Endodermal cell (in vitro differentiated cells): ENCODE measurements around the gene SLC6A11. TPM values are rescaled to one million over a fixed set of nuclear protein-coding genes. Genes with fewer than 3 reads are reported as not detected.

Experiments
- DNase-seq: peaks from one replicate; pipeline ENCODE4 v3.0.0-alpha.2; 2017
- H3K27ac ChIP-seq: 2 replicates; pipeline ENCODE4 v1.5.1; 2013; ENCODE audit warnings: mild to moderate bottlenecking, low read depth, low read length, moderate library complexity
- H3K27me3 ChIP-seq: 2 replicates; pipeline ENCODE4 v1.6.1; 2013; ENCODE audit warnings: mild to moderate bottlenecking, low read length, moderate library complexity; ENCODE audit not compliant: insufficient read depth, control insufficient read depth, poor library complexity, severe bottlenecking
- H3K36me3 ChIP-seq: 2 replicates; pipeline ENCODE4 v1.7.0; 2013; ENCODE audit warnings: mild to moderate bottlenecking, low read length, moderate library complexity; ENCODE audit not compliant: control insufficient read depth, insufficient read depth
- H3K4me1 ChIP-seq: one replicate; pipeline ENCODE4 v1.7.0; 2013; ENCODE audit warnings: low read length; ENCODE audit not compliant: control insufficient read depth, insufficient read depth
- H3K4me3 ChIP-seq: 2 replicates; pipeline ENCODE4 v1.5.1; 2013; ENCODE audit warnings: mild to moderate bottlenecking, low read length, moderate library complexity
- H3K9ac ChIP-seq: 2 replicates; pipeline ENCODE4 v1.6.1; 2013; ENCODE audit warnings: mild to moderate bottlenecking, low read length, moderate library complexity; ENCODE audit not compliant: poor library complexity, severe bottlenecking; ENCODE audit errors: extremely low read depth
- H3K9me3 ChIP-seq: 2 replicates; pipeline ENCODE4 v1.6.1; 2013; ENCODE audit warnings: mild to moderate bottlenecking, low read length, moderate library complexity; ENCODE audit not compliant: control insufficient read depth
- H3K27ac Mint-ChIP-seq: 2 replicates; pipeline ENCODE4 v1.8.0; 2020; ENCODE audit warnings: mixed read lengths
- H3K27me3 Mint-ChIP-seq: 2 replicates; pipeline ENCODE4 v1.8.0; 2021; ENCODE audit warnings: mild to moderate bottlenecking, mixed read lengths; ENCODE audit not compliant: insufficient read depth
- H3K36me3 Mint-ChIP-seq: 2 replicates; pipeline ENCODE4 v1.8.0; 2020; ENCODE audit warnings: low read depth, mixed read lengths
- H3K4me1 Mint-ChIP-seq: 2 replicates; pipeline ENCODE4 v1.8.0; 2020; ENCODE audit warnings: mixed read lengths
- H3K4me3 Mint-ChIP-seq: 2 replicates; pipeline ENCODE4 v1.8.0; 2020; ENCODE audit warnings: mild to moderate bottlenecking, moderate library complexity, mixed read lengths
- H3K9me3 Mint-ChIP-seq: 2 replicates; pipeline ENCODE4 v1.8.0; 2020; ENCODE audit warnings: mild to moderate bottlenecking, mixed read lengths
- WGBS, 2 experiments: methylation state at CpG; one replicate each; pipeline versions ENCODE4 v1.1.5 to v1.1.7; 2013; ENCODE audit warnings: missing lambda C conversion rate in 2 of 2, mixed read lengths in 1 of 2; ENCODE audit not compliant: insufficient coverage in 1 of 2, insufficient read length in 1 of 2; 5-methylcytosine and 5-hydroxymethylcytosine counted together
- total RNA-seq, 2 donors: library from RNA; stranded (reverse); fragmentation: NEBNext Ultra II Directional in 1 of 2; extraction: Animal tissue kit (Norgen Biotek cat#: 25700) in 1 of 2; gene quantifications; 2 replicates in 1 of 2; 3 replicates in 1 of 2; pipeline ENCODE4 v1.2.1, GENCODE V29; 2021
- TF ChIP-seq, protein P1 (sequence below): fragments of 200-600 bp; sonication (generic); conservative IDR thresholded peaks from 2 replicates; pipeline ENCODE4 v1.5.0; 2021; ENCODE audit warnings: antibody characterized with exemption, mild to moderate bottlenecking

The SLC6A11 gene
- total RNA-seq, 2 donors from 2014 or later = 0.27 to 0.73 TPM

DNA sequence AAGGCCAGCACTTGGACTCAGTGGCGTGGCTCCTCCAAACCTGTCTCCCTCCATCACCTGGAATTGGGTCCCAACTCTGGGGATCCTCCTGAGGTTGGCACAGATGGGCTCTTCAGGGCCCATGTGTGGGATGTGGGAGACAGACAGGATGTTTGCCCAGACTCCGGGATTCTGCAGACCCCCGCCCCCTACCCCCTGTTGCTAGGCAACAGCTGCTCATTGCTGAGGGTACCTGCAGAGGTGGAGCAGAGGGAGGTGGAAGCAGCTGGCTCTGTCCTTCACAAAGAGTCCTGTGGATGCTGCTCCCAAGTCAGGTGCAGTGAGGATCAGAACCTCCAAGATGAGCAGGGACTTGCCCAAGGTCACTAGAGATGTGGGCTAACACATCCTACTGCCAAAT lies 136.5 kb downstream of the SLC6A11 start:
- no peak overlapping the region for H3K27ac Mint-ChIP-seq
- no peaks in the 10 kb centered on the region for H3K4me1 ChIP-seq
- TF ChIP-seq, protein P1, sequence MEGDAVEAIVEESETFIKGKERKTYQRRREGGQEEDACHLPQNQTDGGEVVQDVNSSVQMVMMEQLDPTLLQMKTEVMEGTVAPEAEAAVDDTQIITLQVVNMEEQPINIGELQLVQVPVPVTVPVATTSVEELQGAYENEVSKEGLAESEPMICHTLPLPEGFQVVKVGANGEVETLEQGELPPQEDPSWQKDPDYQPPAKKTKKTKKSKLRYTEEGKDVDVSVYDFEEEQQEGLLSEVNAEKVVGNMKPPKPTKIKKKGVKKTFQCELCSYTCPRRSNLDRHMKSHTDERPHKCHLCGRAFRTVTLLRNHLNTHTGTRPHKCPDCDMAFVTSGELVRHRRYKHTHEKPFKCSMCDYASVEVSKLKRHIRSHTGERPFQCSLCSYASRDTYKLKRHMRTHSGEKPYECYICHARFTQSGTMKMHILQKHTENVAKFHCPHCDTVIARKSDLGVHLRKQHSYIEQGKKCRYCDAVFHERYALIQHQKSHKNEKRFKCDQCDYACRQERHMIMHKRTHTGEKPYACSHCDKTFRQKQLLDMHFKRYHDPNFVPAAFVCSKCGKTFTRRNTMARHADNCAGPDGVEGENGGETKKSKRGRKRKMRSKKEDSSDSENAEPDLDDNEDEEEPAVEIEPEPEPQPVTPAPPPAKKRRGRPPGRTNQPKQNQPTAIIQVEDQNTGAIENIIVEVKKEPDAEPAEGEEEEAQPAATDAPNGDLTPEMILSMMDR = no peak
- H3K4me1 Mint-ChIP-seq = no peaks in the 10 kb centered on the region
- 79 to 100% methylated on average over 1 to 3 of the region's 3 CpGs for WGBS, 2 experiments
- no peaks in the 10 kb centered on the region for H3K36me3 Mint-ChIP-seq
- H3K4me3 ChIP-seq = no peak overlapping the region
- H3K27ac ChIP-seq = no peak overlapping the region
- H3K27me3 ChIP-seq = no peaks in the 10 kb centered on the region
- H3K4me3 Mint-ChIP-seq = no peak overlapping the region
- DNase-seq = no peak
- H3K36me3 ChIP-seq = no peaks in the 10 kb centered on the region
- H3K9me3 Mint-ChIP-seq = no peaks in the 10 kb centered on the region
- H3K9ac ChIP-seq = no peak overlapping the region
- no peaks in the 10 kb centered on the region for H3K9me3 ChIP-seq
- peaks cover 5% of the 10 kb centered on the region for H3K27me3 Mint-ChIP-seq

DNA sequence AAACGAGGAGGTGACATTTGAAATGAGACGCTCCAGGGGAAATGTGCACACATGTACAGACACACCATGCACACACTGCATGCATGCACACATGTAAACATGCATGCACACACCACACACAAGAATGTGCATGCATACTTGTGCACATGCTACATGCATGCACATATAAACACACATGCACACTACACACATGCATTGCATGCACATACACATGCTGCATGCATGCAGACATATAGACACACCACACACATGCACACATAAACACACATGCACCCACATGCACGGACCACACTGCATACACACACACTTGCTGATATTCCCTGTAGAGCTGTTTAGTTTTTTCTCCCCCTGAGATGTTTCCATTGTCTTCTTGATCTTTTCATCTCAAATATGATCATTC lies 138.7 kb downstream of the SLC6A11 start:
- 71 to 85% methylated on average over 1 to 3 of the region's 3 CpGs for WGBS, 2 experiments
- no peak overlapping the region for H3K4me3 Mint-ChIP-seq
- no peaks in the 10 kb centered on the region for H3K9me3 Mint-ChIP-seq
- H3K27ac Mint-ChIP-seq = no peak overlapping the region
- no peak overlapping the region for H3K9ac ChIP-seq
- no peaks in the 10 kb centered on the region for H3K36me3 ChIP-seq
- no peaks in the 10 kb centered on the region for H3K4me1 Mint-ChIP-seq
- H3K9me3 ChIP-seq = no peaks in the 10 kb centered on the region
- H3K36me3 Mint-ChIP-seq = no peaks in the 10 kb centered on the region
- DNase-seq = no peak
- H3K4me1 ChIP-seq = no peaks in the 10 kb centered on the region
- H3K27ac ChIP-seq = no peak overlapping the region
- H3K27me3 ChIP-seq = no peaks in the 10 kb centered on the region
- H3K4me3 ChIP-seq = no peak overlapping the region
- TF ChIP-seq, protein P1 = no peak
- peaks cover 5% of the 10 kb centered on the region for H3K27me3 Mint-ChIP-seq

DNA sequence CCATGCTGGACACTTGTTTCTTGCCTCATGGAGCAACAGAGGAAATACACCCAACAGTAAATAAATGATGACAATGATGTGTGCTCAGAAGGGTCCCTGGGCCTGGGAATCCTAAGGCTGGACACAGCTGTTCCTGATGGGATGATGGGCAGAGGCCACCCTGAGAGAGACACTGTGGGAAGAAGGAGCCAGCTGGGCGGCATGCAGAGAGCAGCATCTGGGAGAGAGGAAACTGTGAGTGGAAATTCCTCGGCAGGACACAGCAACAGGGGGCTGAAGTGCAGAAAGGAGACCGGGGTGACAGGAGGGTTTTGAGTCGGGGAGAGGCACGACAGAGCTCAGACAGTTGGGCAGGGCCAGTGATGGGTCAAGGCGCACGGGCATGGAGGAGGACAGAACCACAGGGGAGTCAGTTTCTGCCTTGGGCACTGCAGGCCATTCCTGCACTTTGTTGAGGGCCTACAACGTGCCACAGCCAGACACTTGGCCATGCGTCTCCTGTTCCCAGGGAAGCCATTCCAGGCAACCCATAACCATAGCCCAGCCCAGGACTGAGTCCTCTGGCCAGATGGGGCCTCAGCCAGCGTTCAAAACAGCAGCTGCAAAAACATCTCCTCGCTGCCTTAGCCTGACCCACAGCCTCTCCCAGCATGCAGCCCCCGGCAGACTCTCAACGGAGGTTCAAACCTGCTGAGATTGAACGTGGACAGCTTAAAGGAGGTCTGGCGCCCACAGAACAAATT lies 139.9 kb downstream of the SLC6A11 start:
- Histone ChIP-seq H3K9ac (no peak overlapping the region), H3K27ac (no peak overlapping the region), H3K4me3 (no peak overlapping the region), H3K9me3 (no peaks in the 10 kb centered on the region), H3K27me3 (no peaks in the 10 kb centered on the region), H3K4me1 (no peaks in the 10 kb centered on the region), H3K36me3 (no peaks in the 10 kb centered on the region)
- DNase-seq = no peak
- 83 to 89% methylated on average over 12 to 15 of the region's 15 CpGs for WGBS, 2 experiments
- H3K36me3 Mint-ChIP-seq = no peaks in the 10 kb centered on the region
- H3K9me3 Mint-ChIP-seq = no peaks in the 10 kb centered on the region
- H3K27ac Mint-ChIP-seq = no peak overlapping the region
- TF ChIP-seq, protein P1 = no peak
- no peak overlapping the region for H3K4me3 Mint-ChIP-seq
- peaks cover 5% of the 10 kb centered on the region for H3K27me3 Mint-ChIP-seq
- no peaks in the 10 kb centered on the region for H3K4me1 Mint-ChIP-seq
